Naive thymus-derived CD4-positive, alpha-beta T cell (primary cell): ENCODE data around the gene PPP1R2. TPM values are rescaled to one million over a fixed set of nuclear protein-coding genes. Genes with fewer than 3 reads are reported as not detected.
A peak's percentile ranks its signal among the peaks of the same experiment; 100 is the strongest.

Experiments used
- ATAC-seq: fragments of 150-1000 bp; cut with Tn5 transposase; 2 replicates; pipeline ENCODE4 v1.10.0; 2021; ENCODE audit warnings: mild to moderate bottlenecking, moderate library complexity
- CTCF ChIA-PET: fragments of 350-600 bp; sonication (Branson Sonifier 250); formaldehyde crosslinking; loops from one replicate; lab custom pipeline; 2021; ENCODE audit warnings: antibody characterized with exemption; lab: Charles Lee
- POLR2A ChIA-PET: fragments of 350-600 bp; sonication (Branson Sonifier 250); formaldehyde crosslinking; loops from one replicate; lab custom pipeline; 2021; ENCODE audit warnings: antibody characterized with exemption, inconsistent platforms; lab: Charles Lee
- DNase-seq, 9 donors: peaks; one replicate each; pipeline versions ENCODE4 v3.0.0 to v3.0.0-alpha.2; 2020 to 2022; ENCODE audit warnings: mixed read lengths in 1 of 9
- H3K27ac ChIP-seq: one replicate; pipeline ENCODE4 v1.7.0; 2013; ENCODE audit warnings: mild to moderate bottlenecking, low read depth, low read length, moderate library complexity
- H3K27me3 ChIP-seq, 2 donors: one replicate each; pipeline ENCODE4 v1.7.0; 2013; ENCODE audit warnings: low read length in 2 of 2, mild to moderate bottlenecking in 2 of 2, moderate library complexity in 2 of 2; ENCODE audit not compliant: control insufficient read depth in 2 of 2, insufficient read depth in 2 of 2
- H3K36me3 ChIP-seq, 3 experiments: 1 replicate in 2 of 3; 2 replicates in 1 of 3; pipeline ENCODE4 v1.7.0; 2013; ENCODE audit warnings: low read length in 3 of 3, mild to moderate bottlenecking in 3 of 3, moderate library complexity in 1 of 3; ENCODE audit not compliant: insufficient read depth in 3 of 3, control insufficient read depth in 2 of 3
- H3K4me1 ChIP-seq, 2 donors: one replicate each; pipeline ENCODE4 v1.7.0; 2013; ENCODE audit warnings: low read length in 2 of 2, mild to moderate bottlenecking in 2 of 2, moderate library complexity in 1 of 2; ENCODE audit not compliant: control insufficient read depth in 2 of 2, insufficient read depth in 2 of 2
- H3K4me3 ChIP-seq: 2 replicates; pipeline ENCODE4 v1.7.0; 2013; ENCODE audit warnings: mild to moderate bottlenecking, low read length
- H3K9me3 ChIP-seq, 3 experiments: 1 replicate in 2 of 3; 2 replicates in 1 of 3; pipeline ENCODE4 v1.7.0; 2013; ENCODE audit warnings: low read length in 3 of 3; ENCODE audit not compliant: control insufficient read depth in 2 of 3
- H3K27ac Mint-ChIP-seq, 9 donors: one replicate each; pipeline ENCODE4 v1.8.0; 2020 to 2022; ENCODE audit warnings: mixed read lengths in 9 of 9, mild to moderate bottlenecking in 8 of 9, moderate library complexity in 5 of 9, inconsistent platforms in 2 of 9
- H3K27me3 Mint-ChIP-seq, 5 donors: one replicate each; pipeline ENCODE4 v1.8.0; 2021 to 2022; ENCODE audit warnings: mixed read lengths in 5 of 5, mild to moderate bottlenecking in 1 of 5
- H3K36me3 Mint-ChIP-seq, 5 donors: one replicate each; pipeline ENCODE4 v1.8.0; 2020 to 2022; ENCODE audit warnings: mixed read lengths in 5 of 5, mild to moderate bottlenecking in 3 of 5, inconsistent platforms in 1 of 5
- H3K4me1 Mint-ChIP-seq, 7 donors: one replicate each; pipeline ENCODE4 v1.8.0; 2020 to 2022; ENCODE audit warnings: mixed read lengths in 7 of 7, mild to moderate bottlenecking in 3 of 7, inconsistent platforms in 1 of 7
- H3K4me3 Mint-ChIP-seq, 10 donors: one replicate each; pipeline ENCODE4 v1.8.0; 2020 to 2022; ENCODE audit warnings: mild to moderate bottlenecking in 10 of 10, mixed read lengths in 10 of 10, moderate library complexity in 6 of 10, inconsistent platforms in 2 of 10
- H3K9me3 Mint-ChIP-seq, 11 donors: one replicate each; pipeline ENCODE4 v1.8.0; 2020 to 2022; ENCODE audit warnings: mixed read lengths in 11 of 11, mild to moderate bottlenecking in 4 of 11, inconsistent platforms in 1 of 11, moderate library complexity in 1 of 11
- intact Hi-C, 2 donors: fragments of 100-400 bp; cut with micrococcal nuclease; formaldehyde crosslinking; loops; one replicate each; pipeline ENCODE4 v1.15.1; 2023
- polyA plus RNA-seq, 2 donors: library from polyadenylated mRNA; unstranded; fragments of 300-500 nt; fragmentation: Illumina TruSeq; gene quantifications; one replicate each; pipeline ENCODE4 v1.2.3, GENCODE V29; 2021
- total RNA-seq, 6 experiments: library from RNA in 5 of 6; stranded (reverse) in 5 of 6; gene quantifications; 1 replicate in 5 of 6; 2 replicates in 1 of 6; pipeline ENCODE4 v1.2.3 and lab custom pipeline; 2021 to 2026

The PPP1R2 gene
- total and polyA plus RNA-seq, 7 experiments from 2014 or later: 76.1 to 329 (median 157) TPM

- Mint-ChIP-seq H3K27ac (peak overlapping the region in 8 of 9 donors; percentile 46 to 83 (median 68)), H3K27me3 (no peaks in the 10 kb centered on the region), H3K4me3 (peak overlapping the region in 1 of 10 donors; percentile 33), H3K4me1 (peaks cover 20 to 45% (median 38%) of the 10 kb centered on the region in 7 donors), H3K9me3 (no peaks in the 10 kb centered on the region), H3K36me3 (no peaks in the 10 kb centered on the region)
- intact Hi-C loops: loop anchor here (1.0 to 5.0 kb wide), 9 partner anchors 8 to 357 kb away; partner anchors contain the start of genes PPP1R2 (in 1 of the 2) and XXYLT1 (in 1 of the 2)
- peak; percentile 72 for ATAC-seq
- no peaks in the 10 kb centered on the region for H3K9me3 ChIP-seq
- ChIA-PET POLR2A (interaction anchor here (0.6 to 10.7 kb wide), 2 partner anchors 17 to 51 kb away, joined by 3 to 224 read pairs; partner anchors contain the start of gene PPP1R2), CTCF (interaction anchor here (0.7 to 1.2 kb wide), 6 partner anchors 13 to 296 kb away, joined by 3 to 10 read pairs (median 4); partner anchors contain the start of gene XXYLT1)
- no peaks in the 10 kb centered on the region for H3K36me3 ChIP-seq
- H3K27me3 ChIP-seq: no peaks in the 10 kb centered on the region
- H3K4me1 ChIP-seq: peaks cover 0 to 37% of the 10 kb centered on the region in 2 donors
- H3K4me3 ChIP-seq: no peak overlapping the region
- DNase-seq: peak in 7 of 9 donors; percentile 56 to 75 (median 67)
- H3K27ac ChIP-seq: no peak overlapping the region
These were observed 15.5 kb upstream of the PPP1R2 start for GRCh38 chr3:195558602-195559001.

GRCh38 chr3:195557322-195557721, 14.2 kb upstream of the PPP1R2 start:
- no peak overlapping the region for H3K27ac ChIP-seq
- ChIA-PET POLR2A (interaction anchor here (0.8 to 10.7 kb wide), 3 partner anchors 15 to 885 kb away, joined by 4 to 224 read pairs (median 6); partner anchors contain the start of genes LSG1 and PPP1R2), CTCF (interaction anchor here (1.0 to 3.7 kb wide), 5 partner anchors 18 to 294 kb away, joined by 5 to 16 read pairs (median 6); partner anchors contain the start of gene XXYLT1)
- intact Hi-C loops: loop anchor here (2.0 to 5.0 kb wide), 2 partner anchors 15 to 55 kb away; partner anchors contain the start of gene PPP1R2 (in 1 of the 2)
- ATAC-seq: no peak
- H3K9me3 ChIP-seq: no peaks in the 10 kb centered on the region
- Mint-ChIP-seq H3K27me3 (no peaks in the 10 kb centered on the region), H3K9me3 (no peaks in the 10 kb centered on the region), H3K4me3 (no peak overlapping the region), H3K36me3 (no peaks in the 10 kb centered on the region), H3K4me1 (peaks cover 25 to 58% (median 51%) of the 10 kb centered on the region in 7 donors), H3K27ac (peak overlapping the region in 2 of 9 donors; percentile 10 to 69)
- H3K36me3 ChIP-seq: no peaks in the 10 kb centered on the region
- peaks cover 12 to 48% of the 10 kb centered on the region in 2 donors for H3K4me1 ChIP-seq
- H3K4me3 ChIP-seq: no peak overlapping the region
- H3K27me3 ChIP-seq: no peaks in the 10 kb centered on the region
- no peak for DNase-seq

- no peaks in the 10 kb centered on the region for H3K9me3 Mint-ChIP-seq
- DNase-seq (peak in 4 of 9 donors; percentile 36 to 54 (median 50)), ATAC-seq (peak; percentile 65)
- no peak overlapping the region for H3K4me3 ChIP-seq
- H3K27me3 ChIP-seq: no peaks in the 10 kb centered on the region
- ChIA-PET POLR2A (interaction anchor here (0.8 to 10.7 kb wide), 4 partner anchors 15 to 884 kb away, joined by 3 to 224 read pairs (median 5); partner anchors contain the start of genes LSG1 and PPP1R2), CTCF (interaction anchor here (0.6 to 3.7 kb wide), 11 partner anchors 11 to 359 kb away, joined by 3 to 16 read pairs (median 6); partner anchors contain the start of genes PPP1R2 and XXYLT1)
- H3K36me3 ChIP-seq: no peaks in the 10 kb centered on the region
- no peaks in the 10 kb centered on the region for H3K36me3 Mint-ChIP-seq
- no peaks in the 10 kb centered on the region for H3K9me3 ChIP-seq
- intact Hi-C loops: loop anchor here (1.0 to 5.0 kb wide), 3 partner anchors 14 to 56 kb away; partner anchors contain the start of gene PPP1R2 (in 1 of the 2)
- H3K27me3 Mint-ChIP-seq: no peaks in the 10 kb centered on the region
- H3K4me3 Mint-ChIP-seq: peak overlapping the region in 9 of 10 donors; percentile 49 to 95 (median 72)
- peaks cover 31 to 68% (median 60%) of the 10 kb centered on the region in 7 donors for H3K4me1 Mint-ChIP-seq
- H3K27ac Mint-ChIP-seq: peak overlapping the region in 8 of 9 donors; percentile 86 to 99 (median 97)
- peak overlapping the region; percentile 62 for H3K27ac ChIP-seq
- H3K4me1 ChIP-seq: peaks cover 21 to 57% of the 10 kb centered on the region in 2 donors
These were observed 13.3 kb upstream of the PPP1R2 start for GRCh38 chr3:195556390-195556789.

DNA sequence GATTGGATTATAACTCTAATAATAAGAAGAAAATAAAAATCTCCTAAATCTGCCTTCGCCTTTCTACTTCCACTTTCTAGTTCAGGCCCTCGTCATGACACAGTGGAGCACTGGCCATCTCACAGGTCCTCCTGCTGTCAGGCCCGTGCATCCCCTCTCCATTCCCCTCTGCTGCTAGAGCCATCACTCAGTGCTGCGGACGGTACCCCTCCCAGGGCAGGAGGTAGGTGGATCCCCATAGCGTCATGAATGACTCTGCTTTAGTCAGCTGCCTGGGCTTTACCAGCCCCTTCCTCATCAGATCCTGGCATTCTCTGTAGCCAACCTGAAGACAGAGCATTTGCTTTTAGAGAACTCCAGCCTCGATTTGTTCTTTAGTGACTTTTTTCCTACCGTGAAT, 12.0 kb upstream of the PPP1R2 start:
- peak overlapping the region; percentile 85 to 99 (median 97) for H3K27ac Mint-ChIP-seq
- ATAC-seq (peak; percentile 44), DNase-seq (peak in 2 of 9 donors; percentile 25 to 52)
- no peaks in the 10 kb centered on the region for H3K9me3 Mint-ChIP-seq
- intact Hi-C loops: loop anchor here in 1 of 2 donors (5.0 kb wide), 1 partner anchor 57 kb away; no protein-coding TSS in a partner anchor
- CTCF ChIA-PET: interaction anchor here (0.7 to 3.7 kb wide), 8 partner anchors 10 to 296 kb away, joined by 3 to 16 read pairs (median 8); partner anchors contain the start of genes PPP1R2 and XXYLT1
- Histone ChIP-seq H3K4me3 (no peak overlapping the region), H3K9me3 (no peaks in the 10 kb centered on the region), H3K27ac (peak overlapping the region; percentile 62), H3K27me3 (no peaks in the 10 kb centered on the region), H3K4me1 (peaks cover 31 to 67% of the 10 kb centered on the region in 2 donors), H3K36me3 (no peaks in the 10 kb centered on the region)
- POLR2A ChIA-PET: interaction anchor here (0.8 to 10.7 kb wide), 5 partner anchors 9 to 352 kb away, joined by 3 to 224 read pairs (median 3); partner anchors contain the start of gene PPP1R2
- H3K36me3 Mint-ChIP-seq: no peaks in the 10 kb centered on the region
- peaks cover 34 to 80% (median 71%) of the 10 kb centered on the region in 7 donors for H3K4me1 Mint-ChIP-seq
- H3K4me3 Mint-ChIP-seq: peak overlapping the region; percentile 68 to 95 (median 86)
- no peaks in the 10 kb centered on the region for H3K27me3 Mint-ChIP-seq

DNA sequence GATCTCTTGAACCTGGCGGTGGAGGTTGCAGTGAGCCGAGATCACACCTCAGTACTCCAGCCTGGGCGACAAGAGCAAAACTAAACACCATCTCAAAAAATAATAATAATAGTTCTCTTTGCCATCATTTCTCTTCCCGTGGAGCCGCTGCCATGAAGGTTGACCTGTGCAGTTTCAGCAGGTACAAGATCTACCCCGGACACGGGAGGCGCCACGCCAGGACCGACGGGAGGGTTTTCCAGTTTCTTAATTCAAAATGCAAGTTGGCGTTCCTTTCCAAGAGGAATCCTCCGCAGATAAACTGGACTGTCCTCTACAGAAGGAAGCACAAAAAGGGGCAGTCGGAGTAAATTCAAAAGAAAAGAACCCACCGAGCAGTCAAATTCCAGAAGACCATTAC, 11.3 kb upstream of the PPP1R2 start:
- Mint-ChIP-seq H3K27me3 (no peaks in the 10 kb centered on the region), H3K27ac (peak overlapping the region; percentile 18 to 99 (median 97)), H3K4me3 (peak overlapping the region in 9 of 10 donors; percentile 43 to 95 (median 88)), H3K9me3 (no peaks in the 10 kb centered on the region), H3K36me3 (peaks cover 0 to 1% (median 0%) of the 10 kb centered on the region in 5 donors), H3K4me1 (peaks cover 37 to 85% (median 75%) of the 10 kb centered on the region in 7 donors)
- no peaks in the 10 kb centered on the region for H3K36me3 ChIP-seq
- ChIA-PET CTCF (interaction anchor here (0.8 to 3.7 kb wide), 5 partner anchors 9 to 296 kb away, joined by 3 to 16 read pairs (median 6); partner anchors contain the start of genes PPP1R2 and XXYLT1), POLR2A (interaction anchor here (0.8 to 10.7 kb wide), 4 partner anchors 9 to 882 kb away, joined by 3 to 224 read pairs (median 4); partner anchors contain the start of gene PPP1R2)
- no peak overlapping the region for H3K4me3 ChIP-seq
- intact Hi-C loops: no loop called here
- H3K9me3 ChIP-seq: no peaks in the 10 kb centered on the region
- no peak for DNase-seq
- peak overlapping the region; percentile 62 for H3K27ac ChIP-seq
- no peaks in the 10 kb centered on the region for H3K27me3 ChIP-seq
- no peak for ATAC-seq
- H3K4me1 ChIP-seq: peaks cover 31 to 67% of the 10 kb centered on the region in 2 donors

- no peaks in the 10 kb centered on the region for H3K27me3 Mint-ChIP-seq
- Histone ChIP-seq H3K27me3 (no peaks in the 10 kb centered on the region), H3K27ac (peak overlapping the region; percentile 69), H3K36me3 (no peaks in the 10 kb centered on the region), H3K9me3 (no peaks in the 10 kb centered on the region), H3K4me1 (peaks cover 43 to 68% of the 10 kb centered on the region in 2 donors), H3K4me3 (no peak overlapping the region)
- peaks cover 34 to 86% (median 77%) of the 10 kb centered on the region in 7 donors for H3K4me1 Mint-ChIP-seq
- no peak for ATAC-seq
- H3K27ac Mint-ChIP-seq: peak overlapping the region; percentile 60 to 100 (median 99)
- CTCF ChIA-PET: interaction anchor here (0.7 to 3.0 kb wide), 4 partner anchors 11 to 298 kb away, joined by 3 to 12 read pairs (median 4); partner anchors contain the start of genes PPP1R2 and XXYLT1
- no peak for DNase-seq
- peaks cover 0 to 1% (median 0%) of the 10 kb centered on the region in 5 donors for H3K36me3 Mint-ChIP-seq
- peak overlapping the region in 9 of 10 donors; percentile 5 to 98 (median 49) for H3K4me3 Mint-ChIP-seq
- POLR2A ChIA-PET: interaction anchor here (1.1 to 10.7 kb wide), 3 partner anchors 11 to 350 kb away, joined by 3 to 224 read pairs (median 3); partner anchors contain the start of gene PPP1R2
- no peaks in the 10 kb centered on the region for H3K9me3 Mint-ChIP-seq
- intact Hi-C loops: no loop called here
These were observed 10.1 kb upstream of the PPP1R2 start for GRCh38 chr3:195553268-195553667.
